Upper lobe of right lung (tissue), 1 donor: ENCODE data around the gene FRY. TPM values are rescaled to one million over a fixed set of nuclear protein-coding genes. Genes with fewer than 3 reads are reported as not detected.

Source experiments
- ATAC-seq: fragments of 200-7000 bp; cut with Tn5 transposase; one replicate; pipeline ENCODE4 v1.9.1; 2020; ENCODE audit warnings: mild to moderate bottlenecking, moderate library complexity
- DNase-seq: peaks from one replicate; pipeline ENCODE4 v3.0.0-alpha.2; 2020
- H3K27ac ChIP-seq: fragments of 200-600 bp; one replicate; pipeline ENCODE4 v1.8.0; 2022
- H3K27me3 ChIP-seq: fragments of 200-600 bp; one replicate; pipeline ENCODE4 v1.8.0; 2022; ENCODE audit warnings: mild to moderate bottlenecking
- H3K36me3 ChIP-seq: fragments of 200-600 bp; one replicate; pipeline ENCODE4 v1.8.0; 2022
- H3K4me1 ChIP-seq: fragments of 200-600 bp; one replicate; pipeline ENCODE4 v1.8.0; 2022
- H3K4me3 ChIP-seq: fragments of 200-600 bp; one replicate; pipeline ENCODE4 v1.8.0; 2022; ENCODE audit warnings: mild to moderate bottlenecking
- H3K9me3 ChIP-seq: fragments of 200-600 bp; one replicate; pipeline ENCODE4 v1.8.0; 2022
- CTCF ChIP-seq: fragments of 200-600 bp; IDR thresholded peaks from one replicate; pipeline ENCODE4 v1.8.0; 2022; ENCODE audit warnings: antibody characterized with exemption
- intact Hi-C: fragments of 100-400 bp; cut with DNase I; formaldehyde crosslinking; loops from one replicate; pipeline ENCODE4 v1.11.0; 2022
- total RNA-seq: library from RNA; stranded (reverse); fragmentation: NEBNext Ultra II Directional; extraction: Animal tissue kit (Norgen Biotek cat#: 25700); gene quantifications from one replicate; pipeline ENCODE4 v1.2.1, GENCODE V29; 2021
- donor health status: DM: no; HTN: yes; CAD: no; lungs with severe emphysema.

FRY gene
- total RNA-seq, 1 donor from 2014 or later: 76.6 TPM

DNA sequence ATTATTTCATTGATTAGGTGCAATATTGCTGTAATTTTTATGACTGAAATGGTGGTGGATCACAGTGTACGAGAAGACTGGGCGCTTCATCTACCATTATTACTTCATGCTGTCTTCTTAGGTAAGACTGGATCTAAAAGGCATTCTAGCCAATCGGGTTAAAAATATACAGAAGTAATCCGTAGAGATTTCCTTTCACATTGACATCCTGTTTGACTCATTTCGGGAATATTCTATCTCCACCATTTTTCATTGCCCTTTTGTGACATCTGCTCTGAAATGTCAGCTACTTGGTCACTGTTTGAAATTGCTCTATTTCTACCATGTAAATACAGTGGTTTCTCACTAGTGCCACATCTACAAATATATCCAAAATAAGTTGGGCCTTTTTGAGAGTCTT, 193.3 kb downstream of the FRY start:
- Histone ChIP-seq H3K36me3 (peaks cover 18% of the 10 kb centered on the region), H3K27ac (no peak overlapping the region), H3K27me3 (no peaks in the 10 kb centered on the region), H3K4me1 (no peaks in the 10 kb centered on the region), H3K4me3 (no peak overlapping the region), H3K9me3 (no peaks in the 10 kb centered on the region)
- no peak for TF ChIP-seq CTCF
- DNase-seq (no peak), ATAC-seq (no peak)
- intact Hi-C loops: no loop called here

GRCh38 chr13:32225481-32225931, 193.9 kb downstream of the FRY start:
- Histone ChIP-seq H3K4me3 (no peak overlapping the region), H3K36me3 (peaks cover 18% of the 10 kb centered on the region), H3K27ac (no peak overlapping the region), H3K4me1 (no peaks in the 10 kb centered on the region), H3K27me3 (no peaks in the 10 kb centered on the region), H3K9me3 (no peaks in the 10 kb centered on the region)
- TF ChIP-seq CTCF: no peak
- intact Hi-C loops: no loop called here
- ATAC-seq: no peak
- DNase-seq: no peak

DNA sequence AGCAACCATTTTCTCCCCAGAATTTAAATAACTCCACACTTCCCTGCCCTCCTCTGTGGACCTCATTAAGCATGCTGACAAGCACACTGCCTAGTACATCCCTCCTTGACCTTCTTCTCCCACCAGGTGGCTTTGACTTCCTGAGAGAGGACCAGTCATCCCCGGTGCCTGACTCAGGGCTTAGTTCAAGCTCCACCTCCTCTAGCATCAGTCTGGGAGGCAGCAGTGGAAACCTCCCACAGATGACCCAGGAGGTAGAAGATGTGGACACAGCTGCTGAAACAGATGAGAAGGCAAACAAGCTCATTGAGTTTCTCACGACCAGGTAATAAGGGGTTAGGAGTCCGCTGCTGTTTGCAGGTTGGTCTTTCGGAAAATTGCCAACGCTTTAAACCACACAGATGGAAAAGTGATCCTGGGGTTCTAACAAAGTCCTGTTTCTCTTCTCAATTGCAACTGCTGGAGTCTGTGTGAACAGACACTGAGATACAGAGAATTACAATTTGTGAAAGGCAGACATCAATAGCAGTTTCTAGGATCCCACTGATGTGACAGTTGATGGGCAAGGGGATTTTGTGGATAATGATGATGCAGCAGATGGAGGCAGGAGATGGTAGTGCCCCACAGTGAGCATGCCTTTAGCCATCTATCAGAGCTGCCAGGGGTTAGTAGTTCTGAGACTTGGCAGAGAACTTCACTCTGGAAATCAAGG, 196.9 kb downstream of the FRY start:
- ATAC-seq: no peak
- TF ChIP-seq CTCF: no peak

GRCh38 chr13:32229443-32229842, 197.9 kb downstream of the FRY start:
- Histone ChIP-seq H3K27ac (no peak overlapping the region), H3K36me3 (peaks cover 18% of the 10 kb centered on the region), H3K9me3 (no peaks in the 10 kb centered on the region), H3K4me3 (no peak overlapping the region), H3K27me3 (no peaks in the 10 kb centered on the region), H3K4me1 (peaks cover 4% of the 10 kb centered on the region)
- TF ChIP-seq CTCF: no peak
- ATAC-seq (no peak), DNase-seq (no peak)
- intact Hi-C loops: no loop called here

More for the DNA sequence above, 196.9 kb downstream of the FRY start:
- H3K4me3 ChIP-seq: no peak overlapping the region
- intact Hi-C loops: no loop called here
- H3K4me1 ChIP-seq: peaks cover 4% of the 10 kb centered on the region
- no peaks in the 10 kb centered on the region for H3K9me3 ChIP-seq
- no peak for DNase-seq
- peaks cover 18% of the 10 kb centered on the region for H3K36me3 ChIP-seq
- no peak overlapping the region for H3K27ac ChIP-seq
- H3K27me3 ChIP-seq: no peaks in the 10 kb centered on the region

DNA sequence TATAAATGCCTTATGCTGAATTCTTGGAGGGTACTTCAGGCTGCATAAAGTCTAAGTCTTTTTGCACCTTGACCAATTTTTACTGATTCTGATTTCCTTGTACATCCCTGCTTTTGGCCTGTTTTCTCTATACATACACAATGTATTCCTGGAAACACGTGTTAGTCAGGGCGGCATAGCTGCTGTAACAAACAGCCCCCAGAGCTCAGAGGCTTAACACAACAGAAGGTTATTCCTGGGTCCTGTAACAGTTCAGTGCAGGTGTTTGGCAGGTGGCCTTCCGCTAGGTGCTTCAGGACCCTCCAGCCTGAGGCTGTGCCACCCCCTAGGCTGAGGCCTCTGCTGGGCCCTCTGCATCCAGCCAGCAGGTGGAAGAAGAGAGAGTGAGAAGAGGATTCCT, 200.7 kb downstream of the FRY start:
- Histone ChIP-seq H3K27ac (no peak overlapping the region), H3K4me3 (no peak overlapping the region), H3K4me1 (peaks cover 4% of the 10 kb centered on the region), H3K27me3 (no peaks in the 10 kb centered on the region), H3K9me3 (no peaks in the 10 kb centered on the region), H3K36me3 (peaks cover 10% of the 10 kb centered on the region)
- ATAC-seq: no peak
- intact Hi-C loops: no loop called here
- no peak for TF ChIP-seq CTCF
- no peak for DNase-seq
